ENCODE results near the gene PDC. TPM values are rescaled to one million over a fixed set of nuclear protein-coding genes. Genes with fewer than 3 reads are reported as not detected.

Gene PDC
- total and polyA plus RNA-seq, 9 of the 15 experiments (the other 6 are each of a cell fraction or from before 2014, with no cell fraction given), result not detected

- Histone ChIP-seq H3K36me3 (ENCODE audit: control insufficient read depth, insufficient read depth, low read length) (peaks cover 81% of the 10 kb centered on the region; the same call in 2 of the 3 replicates), H3K9ac (ENCODE audit: insufficient read depth in 1 of 2, low read depth in 2 of 2, low read length in 2 of 2) (no peak overlapping the region), H3K4me3 (no peak overlapping the region), H3K4me2 (ENCODE audit: insufficient read depth, low read length) (no peak overlapping the region), H4K20me1 (replicated peaks; ENCODE audit: control insufficient read depth, insufficient read depth, low read length) (no peaks in the 10 kb centered on the region), H3K9me3 (replicated peaks; ENCODE audit: control insufficient read depth, insufficient read depth, low read depth, low read length) (no peaks in the 10 kb centered on the region), H3K79me2 (ENCODE audit: control insufficient read depth, insufficient read depth, low read length) (0 out of 3 replicates have a peak, but pooled peaks cover 3% of the 10 kb centered on the region), H3K9me1 (ENCODE audit: control insufficient read depth, insufficient read depth, low read length) (no peaks in the 10 kb centered on the region), H3K27ac (ENCODE audit: extremely low read depth, low read depth, low read length) (no peak overlapping the region), H3K4me1 (replicated peaks in 1 of 2; ENCODE audit: control insufficient read depth in 2 of 2, insufficient read depth in 2 of 2, low read length in 2 of 2) (no peaks in the 10 kb centered on the region; a peak in 1 of 5 replicates), H2AFZ (ENCODE audit: low read depth, low read length) (no peak overlapping the region), H3K27me3 (ENCODE audit: control insufficient read depth in 2 of 2, insufficient read depth in 2 of 2, low read length in 2 of 2) (no peaks in the 10 kb centered on the region)
- POLR2A ChIA-PET, result interaction anchor here (0.8 to 1.5 kb wide), 3 partner anchors 8 to 29 kb away, joined by 3 to 6 read pairs (median 4); partner anchors contain the start of gene TPR
- CTCF ChIA-PET (ENCODE audit: low intra/inter-chr PET ratio), result no interaction called here
- BruUV-seq (replicated peaks), result no TSS peak
- ATAC-seq (peak; percentile 14; the same call in 2 of the 3 replicates), DNase-seq (ENCODE audit: extremely low read depth in 1 of 4, low spot score in 3 of 4) (no peak), FAIRE-seq (no peak)
- in situ Hi-C loops (cut with MboI) (no loop called here), intact Hi-C loops (cut with micrococcal nuclease) (loop anchor here (1.0 to 5.0 kb wide), 2 partner anchors 583 to 1444 kb away; no protein-coding TSS in a partner anchor)
- TF ChIP-seq ID3 (CRISPR knock-in tag; IDR thresholded peaks at IDR 0.05) (no peak), ID3 (tag; IDR thresholded peaks at IDR 0.05) (no peak), YY1 (IDR thresholded peaks at IDR 0.05; ENCODE audit: borderline replicate concordance in 1 of 3, control insufficient read depth in 1 of 3, extremely low read depth in 1 of 3, insufficient read depth in 3 of 3, insufficient read length in 1 of 3, insufficient replicate concordance in 2 of 3, low read depth in 1 of 3, low read length in 2 of 3) (no peak), SPI1 (IDR thresholded peaks at IDR 0.05; ENCODE audit: borderline replicate concordance, low read depth, low read length) (no peak), ATF3 (IDR thresholded peaks at IDR 0.05) (no peak), ATF3 (CRISPR knock-in tag; conservative IDR thresholded peaks at IDR 0.05) (no peak), PREB (CRISPR knock-in tag; IDR thresholded peaks at IDR 0.05) (no peak), PRMT5 (CRISPR knock-in tag; IDR thresholded peaks at IDR 0.05) (no peak), RBM39 (optimal IDR thresholded peaks at IDR 0.05; ENCODE audit: low read depth, low read length) (no peak), FOSL1 (tag; conservative IDR thresholded peaks at IDR 0.05) (no peak), E2F6 (IDR thresholded peaks at IDR 0.05; ENCODE audit: borderline replicate concordance in 1 of 2, extremely low read depth in 1 of 2, insufficient read depth in 1 of 2, insufficient read length in 1 of 2, low read depth in 1 of 2, low read length in 1 of 2, poor library complexity in 1 of 2, severe bottlenecking in 1 of 2) (no peak), MAZ (CRISPR knock-in tag; conservative IDR thresholded peaks at IDR 0.05 in 1 of 2, IDR thresholded peaks at IDR 0.05 in 1 of 2) (no peak), ZFP30 (CRISPR knock-in tag; IDR thresholded peaks at IDR 0.05; ENCODE audit: borderline replicate concordance) (no peak), ZNF764 (CRISPR knock-in tag; IDR thresholded peaks at IDR 0.05; ENCODE audit: low read depth) (no peak), TRIM25 (IDR thresholded peaks at IDR 0.05; ENCODE audit: borderline replicate concordance) (no peak), GTF2E2 (tag; IDR thresholded peaks at IDR 0.05) (no peak)
Measured at GRCh38 chr1:186403632-186404031, 57.3 kb downstream of the PDC start.
